Activated CD4-positive, CD25-positive, alpha-beta regulatory T cell treated with anti-CD3 and anti-CD28 coated beads, Interleukin-2, amount 50 U/mL, for 72 hours (primary cell): ENCODE data around the gene KCMF1.

Source experiments
- DNase-seq: peaks from one replicate; pipeline ENCODE4 v3.0.0; 2021

Gene KCMF1

DNA sequence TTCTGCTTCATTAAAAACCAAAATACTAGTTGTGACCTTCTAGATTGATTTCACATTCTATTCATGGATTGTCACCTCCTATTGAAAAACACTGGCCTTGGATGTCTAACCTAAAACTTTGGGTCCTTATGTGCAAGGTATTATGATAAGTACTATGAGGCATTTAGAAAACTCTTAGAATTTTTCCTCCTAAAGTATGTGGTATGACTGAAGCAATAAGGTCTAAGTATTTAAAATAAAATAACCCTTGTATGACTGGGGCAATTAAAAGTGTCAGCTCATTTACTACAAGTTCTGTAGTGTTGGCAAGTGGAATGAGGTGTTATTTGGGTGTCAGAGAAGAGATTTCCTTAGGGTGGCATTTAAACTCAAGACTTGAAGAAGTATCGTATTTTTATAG, 15.1 kb downstream of the KCMF1 start:
- DNase-seq = no peak

DNA sequence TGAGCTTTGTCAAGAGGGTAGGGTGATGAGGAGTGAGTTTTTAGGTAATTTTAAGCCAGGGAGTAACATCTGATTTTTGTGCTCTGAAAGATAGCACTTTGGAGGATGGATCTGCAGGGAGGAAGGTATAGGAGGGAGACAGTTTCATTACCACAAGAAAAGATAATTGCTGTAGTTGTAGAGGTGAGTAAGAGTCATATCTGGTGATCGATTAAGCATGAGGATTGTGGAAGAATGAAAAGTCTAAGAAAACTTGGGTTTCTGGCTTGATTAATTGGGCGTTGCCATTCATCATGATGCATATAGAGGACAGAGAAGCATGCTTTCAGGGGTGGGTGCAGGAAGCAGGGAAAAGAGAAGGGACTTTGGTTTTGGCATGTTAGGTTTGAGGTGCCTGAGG, 18.5 kb downstream of the KCMF1 start:
- no peak for DNase-seq

DNA sequence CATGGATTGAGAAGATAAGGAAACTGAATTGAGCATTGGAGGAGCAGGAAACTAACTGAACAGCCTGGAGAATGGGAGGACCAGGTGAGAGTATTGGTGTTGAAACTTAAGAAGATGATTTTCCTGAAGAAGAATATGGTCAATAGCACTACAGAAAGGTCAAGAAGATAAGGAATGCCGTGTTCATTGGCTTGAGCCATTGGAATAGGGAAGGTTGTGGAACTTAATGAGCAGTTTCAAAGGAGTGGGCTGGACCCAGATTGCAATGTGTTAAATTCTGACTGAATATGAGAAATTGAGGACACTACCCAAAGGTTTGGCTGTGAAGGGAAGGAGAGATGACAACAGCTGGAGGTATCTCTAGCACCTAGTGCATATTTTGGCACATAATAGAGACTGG, 19.0 kb downstream of the KCMF1 start:
- no peak for DNase-seq

DNA sequence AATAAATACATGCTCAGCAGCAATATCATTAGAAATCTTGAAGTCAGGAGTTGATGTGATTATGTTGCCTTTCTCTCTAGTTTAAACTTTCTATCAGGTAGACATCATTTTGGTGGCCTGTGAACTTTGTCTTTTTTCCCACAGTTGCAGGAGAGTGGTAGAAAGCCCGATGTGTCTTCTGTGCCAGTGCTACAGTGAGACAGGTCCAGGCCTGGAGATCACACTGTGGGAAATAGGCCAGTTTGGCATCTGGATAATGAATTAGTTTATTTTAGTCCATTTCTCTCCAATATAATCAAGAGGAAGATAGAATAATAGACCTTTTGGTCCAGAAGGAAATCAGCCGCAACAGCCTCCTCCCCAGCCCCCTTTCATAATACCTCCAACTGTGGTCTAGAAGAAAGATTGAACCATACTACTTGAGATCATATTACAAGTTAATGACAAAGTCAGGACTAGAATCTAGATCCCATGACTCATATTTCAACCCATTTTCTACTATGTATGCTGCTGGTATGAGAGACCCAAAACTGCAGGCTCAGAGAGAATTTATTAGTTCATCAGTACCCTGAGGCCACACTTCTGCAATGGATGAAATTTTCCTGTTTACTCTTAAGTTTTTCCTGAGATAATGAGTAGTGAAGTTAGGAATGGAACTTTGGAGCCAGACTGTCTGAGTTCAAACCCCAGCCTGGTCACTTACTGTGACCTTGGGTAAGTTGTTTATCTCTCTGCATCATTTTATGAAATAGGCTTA, 20.6 kb downstream of the KCMF1 start:
- no peak for DNase-seq

DNA sequence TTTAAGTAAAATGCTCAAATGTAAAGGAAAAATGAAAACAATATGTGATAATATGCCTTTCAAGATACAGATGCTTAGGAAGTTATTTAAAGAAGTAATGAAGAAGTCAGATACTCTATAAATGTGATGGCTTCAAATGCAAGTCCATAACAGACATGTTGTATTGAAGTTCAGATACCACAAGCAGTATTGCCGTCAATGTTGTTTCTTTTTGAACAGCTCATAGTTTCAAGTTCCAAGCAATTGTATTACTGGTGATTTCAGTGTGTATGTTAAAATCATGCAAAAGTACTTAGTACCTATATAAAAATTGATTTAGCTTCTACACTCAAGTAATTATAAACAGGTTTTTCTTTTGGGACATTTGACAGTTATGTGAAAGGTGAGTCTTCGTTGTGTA, 24.9 kb downstream of the KCMF1 start:
- DNase-seq = no peak

DNA sequence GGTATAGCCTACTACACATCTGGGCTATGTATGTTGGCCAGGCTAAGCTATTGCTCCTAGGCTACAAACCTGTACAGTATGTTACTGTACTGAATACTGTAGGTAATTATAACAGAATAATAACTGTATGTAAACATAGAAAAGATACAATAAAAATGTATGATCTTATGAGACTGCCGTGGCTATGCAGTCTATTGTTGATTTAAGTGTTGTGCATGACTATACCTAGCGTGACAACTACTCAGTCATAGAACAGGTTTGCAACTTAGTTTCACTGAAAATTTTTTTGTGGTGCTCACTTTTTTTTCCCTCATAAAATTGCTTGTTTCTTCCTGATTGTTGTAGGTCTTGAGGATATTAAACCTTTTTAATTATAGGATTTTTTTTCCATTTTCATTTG, 25.9 kb downstream of the KCMF1 start:
- no peak for DNase-seq

DNA sequence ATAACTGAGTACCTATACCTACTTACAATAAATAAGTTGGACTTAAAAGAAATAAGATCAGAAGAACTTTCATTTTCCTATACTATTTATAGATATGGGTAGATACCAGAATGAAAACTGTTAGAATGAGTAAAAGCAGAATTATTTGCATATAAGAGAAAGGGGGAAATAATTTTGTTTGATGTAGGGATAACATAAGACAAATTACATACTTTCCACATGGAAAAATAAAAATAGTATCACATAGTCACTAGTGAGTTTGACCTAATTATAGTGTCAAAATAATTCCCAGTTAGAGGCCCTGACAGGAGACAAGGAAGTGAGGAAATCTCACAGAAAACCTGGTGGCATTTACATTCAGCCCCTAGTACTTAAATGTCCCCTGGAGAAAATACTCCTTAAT, 28.6 kb downstream of the KCMF1 start:
- no peak for DNase-seq

DNA sequence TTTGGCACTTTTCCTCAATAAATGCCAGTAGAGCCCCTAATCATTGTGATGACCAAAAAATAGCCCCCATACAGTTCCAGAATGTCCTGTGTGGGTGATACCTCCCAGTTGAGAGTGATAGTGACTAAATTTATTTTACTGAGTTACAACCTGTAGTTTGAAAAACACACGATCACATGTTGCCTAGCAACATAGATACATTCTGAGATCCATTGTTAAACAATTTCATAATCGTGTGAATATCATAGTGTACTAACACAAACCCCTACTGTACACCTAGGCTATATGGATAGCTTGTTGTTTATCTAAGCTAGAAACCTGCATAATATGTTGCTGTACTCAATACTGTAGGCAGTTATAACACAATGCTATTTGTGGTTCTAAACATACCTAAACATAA, 30.6 kb downstream of the KCMF1 start:
- no peak for DNase-seq

DNA sequence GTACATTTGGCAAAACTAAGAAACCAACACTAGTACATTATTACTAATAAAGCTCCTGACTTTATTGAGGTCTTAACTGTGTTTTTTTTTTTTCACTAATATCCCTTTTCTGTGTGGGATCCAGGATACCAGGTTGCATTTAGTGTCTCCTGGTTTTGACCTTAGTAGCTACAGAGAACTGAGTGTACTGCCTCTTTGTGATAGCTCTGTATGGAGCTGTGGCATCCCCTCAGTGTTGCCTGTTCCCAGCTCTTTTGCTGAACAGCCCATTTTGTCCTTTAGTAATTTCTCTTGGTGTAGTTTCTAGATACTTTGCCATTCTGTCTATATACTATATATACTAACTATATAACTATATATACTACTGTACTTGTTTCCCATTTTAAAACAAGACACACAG, 31.6 kb downstream of the KCMF1 start:
- DNase-seq = no peak

DNA sequence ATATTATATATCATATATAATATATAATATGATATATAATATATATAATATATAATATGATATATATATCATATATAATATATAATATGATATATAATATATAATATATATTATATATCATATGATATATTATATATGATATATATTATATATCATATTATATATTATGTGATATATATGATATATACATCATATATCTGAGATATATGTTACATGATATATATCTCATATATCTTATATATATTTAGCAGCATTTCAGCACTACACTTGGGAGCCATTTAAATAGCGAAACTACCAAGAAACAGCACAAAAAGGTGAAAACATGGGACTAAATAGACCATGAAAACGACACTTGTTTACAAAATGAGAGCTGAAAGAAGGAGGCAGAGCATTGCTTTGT, 37.3 kb downstream of the KCMF1 start:
- no peak for DNase-seq

DNA sequence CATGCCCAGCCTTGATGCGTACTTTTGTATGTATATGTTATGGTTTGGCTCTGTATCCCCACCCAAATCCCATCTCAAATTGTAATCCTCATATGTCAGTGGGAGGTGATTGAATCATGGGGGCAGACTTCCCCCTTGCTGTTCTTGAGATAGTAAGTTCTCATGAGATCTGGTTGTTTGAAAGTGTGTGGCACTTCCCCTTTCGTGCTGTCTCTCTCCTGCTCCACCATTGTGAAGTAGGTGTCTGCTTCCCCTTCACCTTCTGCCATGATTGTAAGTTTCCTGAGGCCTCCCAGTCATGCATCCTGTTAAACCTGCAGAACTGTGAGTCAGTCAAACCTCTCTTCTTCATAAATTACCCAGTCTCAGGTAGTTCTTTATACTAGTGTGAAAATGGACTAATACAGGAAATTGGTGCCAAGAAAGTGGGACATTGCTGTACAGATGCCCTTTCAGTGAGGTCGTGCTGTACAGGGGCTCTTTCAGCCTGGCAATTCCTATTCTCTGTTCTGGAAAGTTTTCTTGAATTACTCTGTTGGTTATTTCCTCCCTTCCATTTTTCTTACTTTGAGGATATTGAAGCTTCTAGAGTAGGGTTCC, 38.2 kb downstream of the KCMF1 start:
- no peak for DNase-seq

DNA sequence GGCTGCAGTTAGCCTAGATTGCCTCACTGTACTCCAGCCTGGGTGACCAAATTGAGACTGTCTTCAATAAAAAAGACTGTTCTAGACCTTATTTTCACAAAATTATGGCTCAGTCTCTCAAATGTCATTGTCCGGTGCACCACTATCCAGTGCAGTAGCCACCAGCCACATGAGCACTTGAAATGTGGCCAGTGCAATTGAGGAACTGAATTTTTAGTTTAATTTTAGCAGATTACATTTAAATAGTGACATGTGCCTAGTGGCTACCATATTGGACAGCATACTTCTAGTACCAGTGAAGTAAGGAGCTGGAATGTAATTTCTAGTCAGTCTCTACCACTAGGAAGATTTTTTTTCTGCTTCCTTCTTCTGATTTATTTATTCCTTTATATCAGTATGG, 39.4 kb downstream of the KCMF1 start:
- DNase-seq = no peak

DNA sequence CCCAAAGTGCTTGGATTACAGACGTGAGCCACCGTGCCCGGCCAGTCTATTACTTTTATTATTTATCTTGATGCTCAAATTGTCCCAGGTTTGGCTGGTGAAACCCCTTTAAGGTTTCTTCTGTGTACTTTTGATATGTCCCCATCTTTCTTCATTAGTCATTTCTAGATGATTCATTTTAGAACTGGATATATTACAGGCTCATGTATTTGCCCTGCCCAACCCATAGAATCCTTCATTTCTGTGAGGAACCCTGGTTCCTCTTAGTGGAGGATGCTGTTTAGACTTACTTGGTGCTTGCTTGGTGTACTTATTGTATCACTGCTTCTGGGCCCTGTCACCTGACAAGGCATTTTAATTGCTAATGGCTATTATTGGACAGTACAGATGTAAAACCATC, 40.1 kb downstream of the KCMF1 start:
- DNase-seq = no peak

DNA sequence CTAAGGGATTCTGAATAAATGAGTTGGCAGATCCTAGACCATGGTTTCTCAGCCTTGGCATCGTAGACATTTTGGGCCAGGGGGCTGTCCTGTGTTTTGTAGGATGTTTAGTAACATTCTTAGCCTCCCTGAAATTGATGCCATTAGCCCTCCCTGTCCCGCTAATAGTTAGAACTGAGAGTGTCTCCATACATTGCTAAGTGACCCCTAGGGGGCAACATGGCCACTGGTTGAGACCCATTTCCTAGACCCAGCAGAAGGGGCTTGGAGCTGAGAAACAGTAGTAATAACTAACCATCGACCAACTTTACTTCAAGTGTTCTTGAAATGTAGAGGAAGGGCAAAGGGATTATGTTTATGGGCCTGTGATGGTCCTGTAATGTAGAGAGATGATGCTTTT, 40.8 kb downstream of the KCMF1 start:
- DNase-seq = no peak

DNA sequence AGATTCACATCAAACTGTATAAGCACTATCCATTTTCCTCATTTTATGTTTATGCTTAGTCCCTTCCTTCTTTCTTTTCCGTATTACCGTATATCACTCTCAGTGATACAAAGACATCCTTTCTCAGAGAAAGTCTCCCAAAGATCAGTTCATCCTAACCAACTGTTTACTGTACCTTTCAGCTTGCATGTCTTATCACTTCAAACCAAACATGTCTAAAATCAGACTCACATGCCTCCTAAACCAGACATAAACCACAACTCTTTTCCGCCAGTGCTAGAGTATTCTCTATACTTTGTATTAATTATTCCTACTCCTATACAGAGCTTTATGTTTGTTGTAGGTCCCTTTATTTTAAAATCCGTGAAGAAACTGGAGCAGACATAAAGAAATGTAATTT, 41.5 kb downstream of the KCMF1 start:
- DNase-seq = no peak

DNA sequence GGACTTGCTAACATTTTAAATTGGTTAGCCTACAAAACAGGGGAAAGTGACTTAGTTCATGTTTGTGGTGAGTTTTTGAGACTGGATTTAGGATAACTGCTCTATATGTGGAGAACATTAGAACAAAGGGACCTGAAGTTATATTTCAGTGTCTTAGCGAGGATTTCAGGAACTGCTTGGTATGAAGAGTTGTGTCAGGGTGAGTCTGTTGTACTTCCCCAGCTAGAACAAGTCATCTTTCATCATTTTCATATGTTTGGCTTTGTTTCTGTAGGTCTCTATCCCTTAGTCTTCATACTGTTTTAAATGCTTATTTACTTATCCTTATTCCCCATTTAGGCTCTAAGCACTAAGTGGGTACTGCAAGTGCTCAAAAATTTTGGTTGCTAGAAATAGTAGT, 41.9 kb downstream of the KCMF1 start:
- DNase-seq = no peak

DNA sequence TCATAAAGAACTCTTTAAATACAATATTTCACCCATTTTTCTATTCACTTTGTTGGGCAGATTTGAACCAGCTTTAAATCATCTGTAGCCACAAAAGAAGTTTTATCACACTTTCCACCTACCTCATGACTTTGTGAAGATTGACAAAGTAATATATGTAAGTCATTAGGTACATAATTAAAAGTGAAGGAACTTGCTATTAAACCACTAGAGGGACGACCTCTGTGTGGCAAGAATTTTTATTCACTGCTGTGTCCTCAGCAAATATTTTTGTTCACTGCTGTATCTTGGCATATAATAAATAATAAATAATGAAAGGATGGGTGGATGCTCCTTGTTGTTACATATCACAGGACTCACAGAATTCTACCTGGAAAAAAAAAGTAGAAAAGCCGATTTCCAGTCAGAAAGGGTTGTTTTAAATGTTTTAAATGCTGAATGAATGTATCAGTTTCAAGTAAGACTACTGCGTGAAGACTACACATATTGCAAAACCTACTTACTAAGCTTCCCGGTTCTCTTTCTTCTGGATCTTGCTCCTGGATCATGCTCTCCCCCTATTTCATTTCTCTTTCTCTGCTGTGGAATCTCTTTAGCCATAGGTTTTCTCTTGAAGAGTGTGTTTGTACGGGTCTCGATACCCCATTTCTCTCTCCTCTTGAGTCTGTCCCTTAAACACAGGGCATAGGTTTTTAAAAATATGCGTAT, 44.8 kb downstream of the KCMF1 start:
- DNase-seq = no peak

DNA sequence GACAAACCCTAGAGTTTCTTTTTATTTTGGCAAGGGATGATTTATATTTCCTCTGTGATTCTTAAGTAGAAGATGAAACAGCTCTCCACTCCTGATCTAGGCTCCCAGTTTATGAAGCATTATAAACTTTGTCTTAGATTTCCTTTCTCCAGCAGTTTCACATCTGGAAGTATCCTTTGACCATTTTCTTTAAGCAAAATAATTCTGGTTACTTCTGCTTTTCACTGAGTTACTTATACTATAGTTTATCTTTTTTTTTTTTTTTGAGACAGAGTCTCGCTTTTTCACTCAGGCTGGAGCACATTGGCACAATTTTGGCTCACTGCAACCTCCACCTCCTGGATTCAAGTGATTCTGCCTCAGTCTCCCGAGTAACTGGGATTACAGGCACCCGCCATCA, 45.5 kb downstream of the KCMF1 start:
- no peak for DNase-seq

DNA sequence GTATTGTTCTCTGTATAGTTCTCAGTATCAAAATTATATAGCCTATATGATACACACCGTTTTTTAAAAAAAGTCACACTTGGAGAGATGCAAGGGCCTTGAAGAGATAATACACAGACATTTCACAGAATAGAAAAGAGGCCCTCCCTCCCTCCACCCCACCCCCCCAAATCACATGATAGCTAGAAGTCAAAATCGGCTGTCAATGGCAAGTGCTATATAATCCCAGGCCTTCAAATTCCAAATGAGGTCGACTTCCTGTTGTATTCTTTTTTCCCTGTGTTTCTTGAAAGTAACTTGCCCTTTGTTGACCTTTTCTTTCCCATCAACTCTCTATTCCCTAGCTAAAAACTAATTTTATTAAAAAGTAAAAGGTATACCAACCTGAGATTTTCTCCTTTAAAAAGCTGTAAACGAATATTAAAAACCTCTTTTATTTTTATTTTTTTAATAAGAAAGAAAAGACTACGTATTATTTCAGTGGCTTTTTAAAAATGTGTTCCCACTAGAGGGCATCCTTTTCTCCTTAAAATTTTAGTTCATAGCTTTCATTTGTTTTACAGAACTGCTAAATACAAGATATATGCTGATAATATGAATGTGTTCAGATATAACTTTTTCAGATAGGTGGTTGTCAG, 46.6 kb downstream of the KCMF1 start:
- DNase-seq = no peak

DNA sequence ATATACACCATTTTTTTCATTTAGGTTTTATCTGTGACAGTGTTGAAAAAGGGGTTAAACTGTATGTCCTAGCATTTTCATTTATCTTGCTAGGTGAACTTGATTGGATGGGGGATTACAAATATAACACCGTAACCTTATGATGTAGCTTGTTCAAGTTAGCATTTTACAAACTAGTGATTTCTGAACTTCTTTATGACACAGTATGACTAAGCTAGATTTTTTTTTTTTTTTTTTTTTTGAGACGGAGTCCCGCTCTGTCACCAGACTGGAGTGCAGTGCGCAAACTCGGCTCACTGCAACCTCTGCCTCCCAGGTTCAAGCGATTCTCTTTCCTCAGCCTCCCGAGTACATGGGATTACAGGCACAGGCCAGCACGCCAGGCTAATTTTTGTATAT, 47.1 kb downstream of the KCMF1 start:
- DNase-seq = no peak

DNA sequence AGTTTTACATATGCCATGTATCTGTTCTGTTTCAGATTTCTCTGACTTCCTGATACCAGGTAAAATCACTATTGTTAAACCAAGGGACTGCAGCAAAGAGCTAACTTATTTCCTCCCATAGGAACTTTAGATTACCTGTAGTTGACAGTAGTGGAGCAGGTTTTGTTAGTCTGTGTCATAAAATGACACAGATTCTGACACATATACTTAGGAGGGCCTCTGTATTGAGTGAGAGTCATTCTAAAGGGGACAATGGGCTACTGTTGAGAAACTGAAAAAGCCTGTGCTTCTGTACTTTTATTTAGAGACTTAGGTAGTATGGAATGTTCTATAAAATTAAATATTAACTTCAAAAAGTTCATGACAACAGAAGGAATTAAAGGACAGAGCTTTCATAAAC, 48.2 kb downstream of the KCMF1 start:
- DNase-seq = no peak

DNA sequence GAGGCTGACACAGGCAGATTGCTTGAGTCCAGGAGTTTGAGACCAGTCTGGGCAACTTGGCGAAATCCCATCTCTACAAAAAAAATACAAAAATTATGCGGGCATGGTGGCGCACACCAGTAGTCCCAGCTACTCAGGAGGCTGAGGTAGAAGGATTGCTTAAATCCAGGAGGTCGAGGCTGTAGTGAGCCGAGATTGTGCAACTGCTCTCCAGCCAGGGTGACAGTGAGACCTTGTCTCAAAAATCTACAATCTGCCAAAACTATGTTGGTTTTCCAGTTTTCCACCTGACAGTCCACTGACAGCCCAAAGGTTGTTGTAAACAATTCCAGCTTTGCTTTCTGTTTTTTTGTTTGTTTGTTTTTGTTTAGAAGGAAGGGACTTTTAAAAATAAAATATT, 51.3 kb downstream of the KCMF1 start:
- DNase-seq = no peak

DNA sequence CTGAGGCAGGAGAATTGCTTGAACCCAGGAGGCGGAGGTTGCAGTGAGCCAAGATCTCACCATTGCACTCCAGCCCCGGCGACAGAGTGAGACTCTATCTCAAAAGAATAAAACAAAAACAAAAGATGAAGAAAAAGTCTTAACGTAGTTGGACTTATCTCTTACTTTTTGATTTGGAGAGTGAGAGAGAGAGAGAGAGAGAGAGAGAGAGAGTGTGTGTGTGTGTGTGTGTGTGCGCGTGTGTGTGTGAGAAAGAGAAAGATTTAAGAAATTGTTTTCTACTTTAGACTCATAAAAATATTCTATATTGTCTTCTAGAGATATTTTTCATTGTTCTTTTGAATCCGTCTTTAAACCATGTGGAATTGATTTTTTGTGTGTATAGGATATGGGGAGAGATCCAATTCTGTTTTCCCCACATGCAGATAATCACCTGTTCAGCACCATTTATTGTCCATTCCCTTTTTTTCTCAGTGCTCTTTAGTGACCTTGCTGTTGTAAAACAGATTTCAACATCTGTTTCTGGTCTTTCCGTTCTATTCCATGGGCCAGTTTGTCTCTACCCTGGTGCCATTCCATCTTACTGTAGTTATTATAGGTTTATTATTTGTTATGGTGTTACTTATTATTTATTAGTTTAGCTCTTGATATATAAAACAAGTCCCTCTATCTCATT, 53.5 kb downstream of the KCMF1 start:
- no peak for DNase-seq
